ENCODE data around the gene C16orf90. TPM values are rescaled to one million over a fixed set of nuclear protein-coding genes. Genes with fewer than 3 reads are reported as not detected.
A peak's percentile ranks its signal among the peaks of the same experiment; 100 is the strongest.

The C16orf90 gene
- total and polyA plus RNA-seq, 2 experiments from 2014 or later = not detected

DNA sequence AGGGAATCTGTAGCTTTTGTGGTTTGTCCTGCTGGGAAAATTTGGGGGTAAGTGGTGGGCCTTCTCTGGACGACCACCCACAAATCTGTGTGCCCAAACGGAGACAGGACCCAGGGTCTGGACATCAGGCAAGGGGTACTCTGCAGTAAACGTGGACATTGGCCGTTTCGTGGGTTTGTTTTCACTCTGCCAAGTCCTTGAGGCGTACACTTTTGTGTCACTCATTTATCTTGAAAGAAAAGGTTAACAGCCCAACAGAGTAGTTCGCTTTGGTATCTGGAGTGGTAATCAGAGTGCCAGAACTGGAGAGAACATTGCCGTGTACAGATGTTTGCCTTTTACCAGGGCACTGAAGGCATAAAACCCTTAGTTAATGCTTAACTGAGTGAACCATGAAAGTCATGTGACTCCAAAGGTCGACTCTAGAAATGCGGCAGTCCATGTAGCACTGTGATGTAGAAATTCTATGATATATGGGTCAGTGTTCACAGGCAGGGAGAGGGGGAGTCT is 36.4 kb downstream of the C16orf90 start:
- Histone ChIP-seq H3K27ac (peak overlapping the region; percentile 98), H3K79me2 (peaks cover 60% of the 10 kb centered on the region), H4K20me1 (ENCODE audit: insufficient read depth, poor library complexity, severe bottlenecking) (peaks cover 46% of the 10 kb centered on the region), H3K9me3 (ENCODE audit: low read depth) (no peaks in the 10 kb centered on the region), H3K36me3 (replicated peaks; ENCODE audit: insufficient read depth, low read depth) (no peaks in the 10 kb centered on the region), H3K9me2 (replicated peaks; ENCODE audit: insufficient read depth) (no peaks in the 10 kb centered on the region), H3K4me1 (ENCODE audit: insufficient read depth) (peaks cover 10% of the 10 kb centered on the region), H2AFZ (no peak overlapping the region), H3K4me2 (peak overlapping the region; percentile 91), H3K27me3 (no peaks in the 10 kb centered on the region), H3K4me3 (peak overlapping the region; percentile 71)
- TF ChIP-seq EZH2 (IDR thresholded peaks at IDR 0.05; ENCODE audit: borderline replicate concordance) (no peak), EZH2phosphoT487 (IDR thresholded peaks at IDR 0.05; ENCODE audit: low read depth, severe bottlenecking, unreplicated experiment) (no peak)
- TF ChIP-seq, protein P1, sequence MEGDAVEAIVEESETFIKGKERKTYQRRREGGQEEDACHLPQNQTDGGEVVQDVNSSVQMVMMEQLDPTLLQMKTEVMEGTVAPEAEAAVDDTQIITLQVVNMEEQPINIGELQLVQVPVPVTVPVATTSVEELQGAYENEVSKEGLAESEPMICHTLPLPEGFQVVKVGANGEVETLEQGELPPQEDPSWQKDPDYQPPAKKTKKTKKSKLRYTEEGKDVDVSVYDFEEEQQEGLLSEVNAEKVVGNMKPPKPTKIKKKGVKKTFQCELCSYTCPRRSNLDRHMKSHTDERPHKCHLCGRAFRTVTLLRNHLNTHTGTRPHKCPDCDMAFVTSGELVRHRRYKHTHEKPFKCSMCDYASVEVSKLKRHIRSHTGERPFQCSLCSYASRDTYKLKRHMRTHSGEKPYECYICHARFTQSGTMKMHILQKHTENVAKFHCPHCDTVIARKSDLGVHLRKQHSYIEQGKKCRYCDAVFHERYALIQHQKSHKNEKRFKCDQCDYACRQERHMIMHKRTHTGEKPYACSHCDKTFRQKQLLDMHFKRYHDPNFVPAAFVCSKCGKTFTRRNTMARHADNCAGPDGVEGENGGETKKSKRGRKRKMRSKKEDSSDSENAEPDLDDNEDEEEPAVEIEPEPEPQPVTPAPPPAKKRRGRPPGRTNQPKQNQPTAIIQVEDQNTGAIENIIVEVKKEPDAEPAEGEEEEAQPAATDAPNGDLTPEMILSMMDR (IDR thresholded peaks at IDR 0.05; ENCODE audit: poor library complexity) = no peak
- DNase-seq (ENCODE audit: low spot score) = peak; percentile 85
- 5% methylated on average over 10 of the region's 10 CpGs for WGBS (ENCODE audit: low lambda C conversion rate, missing lambda C conversion rate)

DNA sequence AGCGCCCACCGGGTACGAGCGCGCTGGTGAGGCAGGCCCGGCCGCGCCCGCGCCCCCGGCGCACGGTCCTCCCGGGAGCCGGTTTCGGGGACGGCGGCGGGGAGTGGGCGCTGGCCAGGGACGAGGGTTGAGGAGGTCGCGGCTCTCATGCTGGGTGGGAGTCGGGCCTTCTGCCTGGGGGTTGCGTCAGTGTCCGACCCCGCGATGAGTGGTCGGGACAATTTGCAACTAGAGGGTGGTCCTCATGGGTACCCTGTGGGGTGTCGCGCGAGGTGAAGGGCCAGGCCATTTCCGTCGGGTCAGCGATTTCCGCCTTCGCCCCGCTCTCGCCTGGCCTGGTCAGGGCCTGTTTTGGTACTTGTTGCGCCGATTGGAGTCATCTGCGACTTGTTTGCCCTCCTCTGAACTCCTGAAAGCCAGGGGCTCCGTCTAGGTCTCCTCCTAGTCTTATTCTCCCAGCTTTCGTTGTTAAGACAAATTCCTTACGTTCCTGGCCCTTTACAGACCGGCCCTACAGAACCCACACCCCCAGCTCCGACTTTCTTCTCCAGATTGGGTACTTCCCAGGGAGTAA is 36.9 kb downstream of the C16orf90 start:
- WGBS (ENCODE audit: low lambda C conversion rate, missing lambda C conversion rate) = under 1% methylated on average over 24 of the region's 47 CpGs
- peak overlapping the region; percentile 71 for H3K4me3 ChIP-seq
- no peaks in the 10 kb centered on the region for H3K36me3 ChIP-seq (replicated peaks; ENCODE audit: insufficient read depth, low read depth)
- peaks cover 55% of the 10 kb centered on the region for H3K79me2 ChIP-seq
- TF ChIP-seq EZH2 (IDR thresholded peaks at IDR 0.05; ENCODE audit: borderline replicate concordance) = no peak
- TF ChIP-seq, protein P1 (IDR thresholded peaks at IDR 0.05; ENCODE audit: poor library complexity) = no peak
- no peak for TF ChIP-seq EZH2phosphoT487 (IDR thresholded peaks at IDR 0.05; ENCODE audit: low read depth, severe bottlenecking, unreplicated experiment)
- no peaks in the 10 kb centered on the region for H3K9me3 ChIP-seq (ENCODE audit: low read depth)
- peak overlapping the region; percentile 98 for H3K27ac ChIP-seq
- no peaks in the 10 kb centered on the region for H3K27me3 ChIP-seq
- H2AFZ ChIP-seq = peak overlapping the region; percentile 64
- H4K20me1 ChIP-seq (ENCODE audit: insufficient read depth, poor library complexity, severe bottlenecking) = peaks cover 43% of the 10 kb centered on the region
- H3K4me1 ChIP-seq (ENCODE audit: insufficient read depth) = peaks cover 10% of the 10 kb centered on the region
- peak overlapping the region; percentile 91 for H3K4me2 ChIP-seq
- H3K9me2 ChIP-seq (replicated peaks; ENCODE audit: insufficient read depth) = no peaks in the 10 kb centered on the region
- peak; percentile 50 for DNase-seq (ENCODE audit: low spot score)

DNA sequence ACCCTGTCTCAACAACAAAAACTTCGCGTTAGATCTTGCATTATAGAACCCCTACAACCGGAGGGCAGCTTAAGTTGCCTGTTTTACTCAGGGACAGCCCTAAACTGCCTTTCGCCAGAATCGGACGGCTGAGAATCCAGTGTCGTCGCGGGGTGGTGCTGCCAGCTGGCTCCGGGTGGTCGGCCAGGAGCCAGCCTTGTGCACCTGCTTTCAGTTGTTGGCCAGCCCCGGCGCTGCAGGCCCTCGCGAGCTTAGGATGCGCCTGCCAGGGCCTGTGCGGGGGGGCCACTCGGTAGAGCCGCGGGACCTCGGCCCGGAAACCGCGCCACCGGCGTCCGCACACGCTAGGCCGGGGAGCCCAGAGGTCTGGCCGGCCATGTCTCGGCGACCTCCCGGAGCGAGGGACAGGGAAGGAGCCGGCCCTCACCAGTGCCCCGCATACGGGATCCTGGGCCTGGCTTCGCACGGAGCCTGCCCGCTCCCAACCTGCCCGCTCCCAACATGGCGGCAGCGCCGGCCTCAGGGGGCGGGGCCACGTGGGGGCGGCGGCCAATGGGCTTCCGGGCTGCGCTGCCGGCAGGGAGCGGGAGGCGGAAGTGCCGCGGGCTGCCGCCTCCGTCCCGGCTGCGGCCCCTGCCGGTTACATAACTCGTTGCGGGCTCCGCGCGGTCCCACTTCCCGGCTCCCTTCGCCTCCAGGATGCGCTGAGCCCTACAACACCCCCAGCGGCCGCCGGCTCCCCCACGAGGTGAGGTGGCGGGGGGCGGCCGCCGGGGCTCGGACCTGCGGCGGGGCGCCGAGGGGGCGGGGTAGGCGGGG is 37.6 kb downstream of the C16orf90 start:
- peak overlapping the region; percentile 71 for H3K4me3 ChIP-seq
- H3K9me3 ChIP-seq (ENCODE audit: low read depth) = no peaks in the 10 kb centered on the region
- no peaks in the 10 kb centered on the region for H3K36me3 ChIP-seq (replicated peaks; ENCODE audit: insufficient read depth, low read depth)
- peaks cover 35% of the 10 kb centered on the region for H4K20me1 ChIP-seq (ENCODE audit: insufficient read depth, poor library complexity, severe bottlenecking)
- H3K79me2 ChIP-seq = peaks cover 47% of the 10 kb centered on the region
- no peak for TF ChIP-seq EZH2phosphoT487 (IDR thresholded peaks at IDR 0.05; ENCODE audit: low read depth, severe bottlenecking, unreplicated experiment)
- TF ChIP-seq, protein P1 (IDR thresholded peaks at IDR 0.05; ENCODE audit: poor library complexity) = peak; percentile 41
- TF ChIP-seq EZH2 (IDR thresholded peaks at IDR 0.05; ENCODE audit: borderline replicate concordance) = no peak
- peak overlapping the region; percentile 91 for H3K4me2 ChIP-seq
- peak overlapping the region; percentile 78 for H2AFZ ChIP-seq
- H3K27me3 ChIP-seq = no peaks in the 10 kb centered on the region
- H3K9me2 ChIP-seq (replicated peaks; ENCODE audit: insufficient read depth) = no peaks in the 10 kb centered on the region
- DNase-seq (ENCODE audit: low spot score) = peak; percentile 97
- WGBS (ENCODE audit: low lambda C conversion rate, missing lambda C conversion rate) = 3% methylated on average over 45 of the region's 83 CpGs
- H3K4me1 ChIP-seq (ENCODE audit: insufficient read depth) = peaks cover 10% of the 10 kb centered on the region
- peak overlapping the region; percentile 98 for H3K27ac ChIP-seq
